Measurements from ENCODE around the gene CCDC88A. TPM values are rescaled to one million over a fixed set of nuclear protein-coding genes. Genes with fewer than 3 reads are reported as not detected.
A peak's percentile ranks its signal among the peaks of the same experiment; 100 is the strongest.

CCDC88A gene
- total RNA-seq, 1 experiment from 2014 or later, result 27.2 TPM

GRCh38 chr2:55418512-55419232 is 984 bp downstream of the CCDC88A start:
- BruUV-seq (replicated peaks), result no TSS peak
- CTCF ChIA-PET, result no interaction called here
- ATAC-seq, result no peak

More at GRCh38 chr2:55418512-55419232, 984 bp downstream of the CCDC88A start:
- ChIA-PET POLR2A (no interaction called here), RAD21 (ENCODE audit: low non-redundant PET in 1 of 2, low total read pairs in 2 of 2, uncharacterized antibody in 2 of 2, unreplicated experiment in 2 of 2) (no interaction called here)
- H2AFZ ChIP-seq (ENCODE audit: low read depth, low read length, poor library complexity, severe bottlenecking), result peak overlapping the region; percentile 55
- H3K9me3 ChIP-seq (ENCODE audit: control insufficient read depth in 1 of 2, insufficient read depth in 1 of 2, low read depth in 1 of 2, low read length in 2 of 2), result no peaks in the 10 kb centered on the region
- H4K20me1 ChIP-seq (ENCODE audit: insufficient read depth), result no peaks in the 10 kb centered on the region
- H3K9me2 ChIP-seq (ENCODE audit: insufficient read depth), result no peaks in the 10 kb centered on the region
- no peaks in the 10 kb centered on the region for H3K27me3 ChIP-seq (ENCODE audit: insufficient read depth, low read length)
- no peak for DNase-seq (ENCODE audit: low read depth, low spot score)
- H3K4me1 ChIP-seq (ENCODE audit: control insufficient read depth in 1 of 2, insufficient read depth in 2 of 2, low read length in 2 of 2), result peaks cover 4 to 16% of the 10 kb centered on the region in 2 experiments; a peak in 2 of 4 replicates
- H3K27ac ChIP-seq (ENCODE audit: low read depth, low read length), result peak overlapping the region; percentile 63; the same call in 1 of the 2 replicates
- H3K9ac ChIP-seq (ENCODE audit: low read length), result peak overlapping the region; percentile 64; the same call in 1 of the 2 replicates
- peak overlapping the region; percentile 71 to 76 for H3K4me3 ChIP-seq (replicated peaks in 1 of 2; ENCODE audit: low read depth in 1 of 2, low read length in 2 of 2)
- H3K4me2 ChIP-seq (ENCODE audit: low read length), result peak overlapping the region; percentile 84
- no peaks in the 10 kb centered on the region for H3K79me2 ChIP-seq (ENCODE audit: insufficient read depth, low read length)
- intact Hi-C loops (cut with micrococcal nuclease), result loop anchor here (5.0 kb wide), 1 partner anchor 199 kb away; the partner anchor contains the start of gene PPP4R3B
- TF ChIP-seq POLR2AphosphoS5 (IDR thresholded peaks at IDR 0.05; ENCODE audit: low read depth, low read length) (no peak), CEBPB (IDR thresholded peaks at IDR 0.05; ENCODE audit: low read depth) (no peak), MAX (IDR thresholded peaks at IDR 0.05) (no peak), ELF1 (IDR thresholded peaks at IDR 0.05; ENCODE audit: borderline replicate concordance, low read depth) (no peak), RAD21 (IDR thresholded peaks at IDR 0.05; ENCODE audit: low read depth) (no peak), ZFX (IDR thresholded peaks at IDR 0.05) (no peak), CTCF (IDR thresholded peaks at IDR 0.05 in 2 of 3, conservative IDR thresholded peaks at IDR 0.05 in 1 of 3; ENCODE audit: borderline replicate concordance in 1 of 3, insufficient read depth in 1 of 3, low read depth in 2 of 3, low read length in 2 of 3) (no peak), EGR1 (IDR thresholded peaks at IDR 0.05; ENCODE audit: low read depth) (no peak), POLR2A (IDR thresholded peaks at IDR 0.05; ENCODE audit: borderline replicate concordance, extremely low read depth, insufficient read depth, insufficient read length) (no peak), SIN3A (IDR thresholded peaks at IDR 0.05; ENCODE audit: low read depth) (no peak)
- H3K36me3 ChIP-seq (ENCODE audit: control insufficient read depth in 1 of 2, insufficient read depth in 2 of 2, low read length in 2 of 2), result no peaks in the 10 kb centered on the region

Measured in HCT116 (cell line).